ENCODE data around the gene CRYBG1.

Gene CRYBG1

DNA sequence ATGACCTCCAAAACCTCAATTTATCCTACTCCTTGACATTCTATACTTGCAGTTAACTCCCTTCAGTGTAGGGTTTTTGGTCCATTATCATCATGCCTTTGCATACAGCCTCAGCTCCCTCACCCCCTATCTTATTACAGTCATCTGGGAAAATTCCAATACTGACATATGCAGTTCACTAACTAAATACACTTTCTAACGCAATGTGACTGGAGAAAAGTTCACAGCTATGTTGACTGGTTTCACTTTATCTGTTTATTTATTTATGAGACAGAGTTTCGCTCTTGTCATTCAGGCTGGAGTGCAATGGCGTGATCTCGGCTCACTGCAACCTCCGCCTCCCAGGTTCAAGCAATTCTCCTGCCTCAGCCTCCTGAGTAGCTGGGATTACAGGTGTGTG, 64.9 kb downstream of the CRYBG1 start:
- no peak for DNase-seq (ENCODE audit: low spot score)
- ChIA-PET CTCF (no interaction called here), POLR2A (ENCODE audit: low non-redundant PET) (no interaction called here)
- H3K27ac ChIP-seq = no peak overlapping the region
- TF ChIP-seq, protein P1, sequence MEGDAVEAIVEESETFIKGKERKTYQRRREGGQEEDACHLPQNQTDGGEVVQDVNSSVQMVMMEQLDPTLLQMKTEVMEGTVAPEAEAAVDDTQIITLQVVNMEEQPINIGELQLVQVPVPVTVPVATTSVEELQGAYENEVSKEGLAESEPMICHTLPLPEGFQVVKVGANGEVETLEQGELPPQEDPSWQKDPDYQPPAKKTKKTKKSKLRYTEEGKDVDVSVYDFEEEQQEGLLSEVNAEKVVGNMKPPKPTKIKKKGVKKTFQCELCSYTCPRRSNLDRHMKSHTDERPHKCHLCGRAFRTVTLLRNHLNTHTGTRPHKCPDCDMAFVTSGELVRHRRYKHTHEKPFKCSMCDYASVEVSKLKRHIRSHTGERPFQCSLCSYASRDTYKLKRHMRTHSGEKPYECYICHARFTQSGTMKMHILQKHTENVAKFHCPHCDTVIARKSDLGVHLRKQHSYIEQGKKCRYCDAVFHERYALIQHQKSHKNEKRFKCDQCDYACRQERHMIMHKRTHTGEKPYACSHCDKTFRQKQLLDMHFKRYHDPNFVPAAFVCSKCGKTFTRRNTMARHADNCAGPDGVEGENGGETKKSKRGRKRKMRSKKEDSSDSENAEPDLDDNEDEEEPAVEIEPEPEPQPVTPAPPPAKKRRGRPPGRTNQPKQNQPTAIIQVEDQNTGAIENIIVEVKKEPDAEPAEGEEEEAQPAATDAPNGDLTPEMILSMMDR (conservative IDR thresholded peaks at IDR 0.05; ENCODE audit: low read depth) = no peak

DNA sequence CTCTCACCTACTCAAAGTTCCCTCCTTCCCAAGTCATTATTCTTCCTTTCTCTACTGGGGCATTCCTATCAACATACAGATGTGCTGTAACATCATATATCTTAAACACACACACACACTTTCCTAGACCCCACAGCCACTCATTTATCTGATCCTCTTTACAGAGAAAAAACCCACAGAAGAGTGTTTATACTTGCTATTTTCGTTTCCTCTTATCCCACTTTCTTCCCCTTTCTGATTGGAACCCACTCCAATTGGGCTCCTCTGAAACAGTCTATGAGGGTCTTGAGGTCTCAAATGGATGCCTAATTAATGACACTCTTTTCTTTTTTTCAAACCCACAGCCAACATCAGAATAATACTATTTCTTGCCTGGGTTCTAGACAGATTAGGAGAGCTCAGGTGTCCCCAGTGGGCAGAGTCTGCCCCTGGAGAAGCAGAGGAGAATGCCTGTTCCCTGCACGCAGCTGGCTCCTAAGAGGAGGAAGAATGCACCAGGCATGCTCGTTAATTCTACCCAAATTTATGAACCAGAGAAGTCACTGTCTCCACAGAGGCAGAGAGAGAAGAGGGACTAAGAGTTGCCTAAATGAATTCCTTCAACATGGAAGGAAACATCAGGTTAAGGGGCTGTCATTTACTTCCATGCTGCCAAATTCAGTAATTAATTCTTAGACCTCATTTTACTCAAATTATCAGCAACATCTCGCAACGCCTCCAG, 65.9 kb downstream of the CRYBG1 start:
- H3K27ac ChIP-seq = no peak overlapping the region
- POLR2A ChIA-PET (ENCODE audit: low non-redundant PET) = no interaction called here
- DNase-seq (ENCODE audit: low spot score) = no peak
- CTCF ChIA-PET = interaction anchor here (0.6 to 1.0 kb wide), 2 partner anchors 58 to 601 kb away, joined by 3 to 6 read pairs; no protein-coding TSS in a partner anchor
- TF ChIP-seq, protein P1 (conservative IDR thresholded peaks at IDR 0.05; ENCODE audit: low read depth) = no peak

DNA sequence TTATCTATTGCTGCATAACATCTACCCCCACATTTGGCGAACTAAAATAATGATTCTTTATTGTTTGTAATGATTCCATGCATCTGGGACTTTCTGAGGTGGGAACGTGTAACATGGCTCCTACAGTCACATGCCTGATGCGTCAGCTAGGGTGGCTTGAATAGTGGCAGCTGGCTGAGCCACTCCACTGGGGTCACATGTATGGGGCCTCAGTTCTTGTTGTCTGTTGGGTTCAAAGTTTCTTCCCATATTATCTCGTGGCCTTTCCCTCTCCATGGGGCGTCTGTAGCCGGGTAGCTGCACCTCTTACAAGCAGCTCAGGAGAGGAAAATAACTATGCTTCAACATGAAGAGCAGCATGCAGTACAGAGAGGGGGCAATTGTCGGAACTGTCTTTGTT, 69.9 kb downstream of the CRYBG1 start:
- TF ChIP-seq, protein P1 (conservative IDR thresholded peaks at IDR 0.05; ENCODE audit: low read depth) = no peak
- POLR2A ChIA-PET (ENCODE audit: low non-redundant PET) = no interaction called here

DNA sequence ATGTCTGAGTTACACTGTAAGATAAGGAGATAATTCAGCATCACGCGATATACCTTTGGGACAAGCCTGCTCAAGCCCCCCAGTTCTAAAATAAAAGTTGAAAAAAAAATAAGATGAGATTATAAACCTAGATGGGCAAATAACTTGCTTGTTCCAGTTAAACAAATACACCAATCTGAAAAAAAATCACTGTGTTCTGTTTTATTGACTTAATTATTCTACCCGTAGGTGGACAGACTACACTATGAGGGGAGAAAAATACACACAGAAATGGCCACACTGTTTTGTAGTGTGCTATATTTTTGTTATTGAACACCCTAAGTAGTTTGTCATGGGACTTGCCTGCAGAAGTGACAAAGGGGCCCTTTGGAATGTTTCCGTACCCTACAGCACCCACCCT, 70.9 kb downstream of the CRYBG1 start:
- no peak overlapping the region for H3K27ac ChIP-seq
- TF ChIP-seq, protein P1 (conservative IDR thresholded peaks at IDR 0.05; ENCODE audit: low read depth) = no peak
- DNase-seq (ENCODE audit: low spot score) = no peak
- ChIA-PET POLR2A (ENCODE audit: low non-redundant PET) (no interaction called here), CTCF (no interaction called here)

More for the DNA sequence above, 69.9 kb downstream of the CRYBG1 start:
- CTCF ChIA-PET = no interaction called here
- H3K27ac ChIP-seq = no peak overlapping the region
- no peak for DNase-seq (ENCODE audit: low spot score)

DNA sequence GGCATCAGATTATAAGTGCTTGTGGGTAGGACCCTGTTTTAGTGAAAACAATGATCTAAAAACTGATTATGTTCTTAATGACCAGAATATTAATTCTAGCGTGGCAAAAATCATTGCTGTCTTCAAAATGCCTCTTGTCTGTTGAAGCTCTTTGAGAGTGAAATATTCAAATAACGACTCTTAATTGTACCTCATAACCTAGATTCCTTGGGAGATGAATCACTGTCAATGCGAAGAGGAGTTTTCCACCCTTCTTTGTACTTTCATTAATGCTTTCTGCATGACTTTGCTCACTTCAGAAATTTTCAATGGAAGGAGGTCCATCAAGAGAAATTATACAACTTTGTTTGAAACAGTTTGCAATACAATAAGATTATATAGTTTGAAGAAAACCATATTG, 71.5 kb downstream of the CRYBG1 start:
- DNase-seq (ENCODE audit: low spot score) = no peak
- CTCF ChIA-PET = no interaction called here
- TF ChIP-seq, protein P1 (conservative IDR thresholded peaks at IDR 0.05; ENCODE audit: low read depth) = no peak
- H3K27ac ChIP-seq = no peak overlapping the region
- POLR2A ChIA-PET (ENCODE audit: low non-redundant PET) = no interaction called here

DNA sequence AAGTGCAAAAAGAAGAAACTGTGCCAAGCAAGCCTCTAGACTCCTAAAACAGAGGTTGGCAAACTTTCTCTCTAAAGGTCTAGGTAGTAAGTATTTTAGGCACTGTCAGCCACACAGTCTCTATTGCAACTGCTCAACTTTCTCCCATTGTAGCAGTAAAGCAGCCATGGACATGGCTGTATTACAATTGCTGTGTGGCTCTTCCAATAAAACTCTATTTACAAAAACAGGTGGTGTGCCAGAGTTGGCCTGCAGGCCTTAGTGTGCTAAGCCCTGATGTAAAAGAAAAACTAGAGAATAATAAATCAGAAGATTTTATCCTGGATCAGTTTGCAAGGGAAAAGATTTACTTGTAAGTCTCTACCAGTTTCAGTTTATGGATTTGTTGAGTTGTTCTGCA, 74.0 kb downstream of the CRYBG1 start:
- ChIA-PET CTCF (no interaction called here), POLR2A (ENCODE audit: low non-redundant PET) (no interaction called here)

More for the DNA sequence above, 74.0 kb downstream of the CRYBG1 start:
- DNase-seq (ENCODE audit: low spot score) = no peak
- H3K27ac ChIP-seq = no peak overlapping the region
- TF ChIP-seq, protein P1 (conservative IDR thresholded peaks at IDR 0.05; ENCODE audit: low read depth) = no peak

Data from RWPE1 (cell line).